H1 (cell line): ENCODE measurements around the gene PCDH9. TPM values are rescaled to one million over a fixed set of nuclear protein-coding genes. Genes with fewer than 3 reads are reported as not detected.

Experiments
- CTCF ChIA-PET: fragments of 300-600 bp; sonication (Branson Sonifier 250); formaldehyde crosslinking; loops from one replicate; lab custom pipeline; 2021; ENCODE audit not compliant: partially characterized antibody; lab: Charles Lee
- POLR2A ChIA-PET: fragments of 300-600 bp; sonication (Branson Sonifier 250); formaldehyde crosslinking; loops from one replicate; lab custom pipeline; 2021; ENCODE audit warnings: inconsistent platforms; ENCODE audit not compliant: partially characterized antibody; lab: Charles Lee
- DNase-seq, 2 experiments: peaks; one replicate each; pipeline versions ENCODE4 v3.0.0 to v3.0.0-alpha.2; 2010 to 2022; ENCODE audit warnings: low spot score in 2 of 2, low read depth in 1 of 2, mixed read lengths in 1 of 2
- FAIRE-seq: peaks from 2 replicates; lab custom pipeline; 2011; peaks lifted over from hg19 to GRCh38; lab: Jason Lieb, UNC
- H2AFZ ChIP-seq: 2 replicates; pipeline ENCODE4 v1.8.1; 2012; ENCODE audit warnings: low read length, inconsistent platforms
- H2AK5ac ChIP-seq: 2 replicates; pipeline ENCODE4 v1.6.1; 2013; ENCODE audit warnings: low read depth, low read length
- H2BK120ac ChIP-seq: replicated peaks from 2 replicates; pipeline ENCODE3; 2013; ENCODE audit warnings: low read depth, low read length, inconsistent platforms
- H2BK12ac ChIP-seq: 2 replicates; pipeline ENCODE4 v1.6.1; 2013; ENCODE audit warnings: low read depth, low read length
- H2BK15ac ChIP-seq: 2 replicates; pipeline ENCODE4 v1.6.1; 2013; ENCODE audit warnings: low read length
- H2BK20ac ChIP-seq: 2 replicates; pipeline ENCODE4 v1.6.1; 2013; ENCODE audit warnings: low read length
- H2BK5ac ChIP-seq: 2 replicates; pipeline ENCODE4 v1.6.1; 2013; ENCODE audit warnings: low read depth, low read length
- H3K14ac ChIP-seq: 2 replicates; pipeline ENCODE4 v1.6.1; 2013; ENCODE audit warnings: inconsistent platforms; ENCODE audit not compliant: insufficient read length
- H3K18ac ChIP-seq: 2 replicates; pipeline ENCODE4 v1.6.1; 2013; ENCODE audit warnings: low read length; ENCODE audit errors: extremely low read depth
- H3K23ac ChIP-seq: 2 replicates; pipeline ENCODE4 v1.6.1; 2013; ENCODE audit warnings: inconsistent platforms; ENCODE audit not compliant: insufficient read length
- H3K23me2 ChIP-seq: 2 replicates; pipeline ENCODE4 v1.6.1; 2013; ENCODE audit warnings: low read depth, low read length
- H3K27ac ChIP-seq: 2 replicates; pipeline ENCODE4 v1.6.1; 2011; ENCODE audit warnings: low read depth, low read length, inconsistent platforms
- H3K27me3 ChIP-seq, 4 experiments: replicated peaks in 1 of 4; 1 replicate in 1 of 4; 2 replicates in 3 of 4; pipeline versions ENCODE4 v1.6.1 to v1.8.1; 2011 to 2013; ENCODE audit warnings: low read length in 3 of 4, mild to moderate bottlenecking in 3 of 4, inconsistent platforms in 2 of 4, mixed read lengths in 2 of 4, moderate library complexity in 1 of 4; ENCODE audit not compliant: control insufficient read depth in 3 of 4, insufficient read depth in 3 of 4; ENCODE audit errors: extremely low read depth in 1 of 4
- H3K36me3 ChIP-seq, 4 experiments: 2 replicates each; pipeline versions ENCODE4 v1.6.1 to v1.8.1; 2011 to 2013; ENCODE audit warnings: mild to moderate bottlenecking in 4 of 4, low read length in 3 of 4, moderate library complexity in 2 of 4, control low read depth in 1 of 4, inconsistent platforms in 1 of 4; ENCODE audit not compliant: insufficient read depth in 4 of 4, control insufficient read depth in 2 of 4
- H3K4ac ChIP-seq: replicated peaks from 2 replicates; pipeline ENCODE3; 2013; ENCODE audit warnings: low read length, low read depth, mixed read lengths, inconsistent platforms; ENCODE audit not compliant: insufficient read length
- H3K4me1 ChIP-seq, 4 experiments: replicated peaks in 1 of 4; 1 replicate in 1 of 4; 2 replicates in 3 of 4; pipeline versions ENCODE4 v1.6.1 to v1.8.1; 2011 to 2013; ENCODE audit warnings: low read length in 3 of 4, inconsistent platforms in 2 of 4, mixed read lengths in 1 of 4; ENCODE audit not compliant: insufficient read depth in 4 of 4, control insufficient read depth in 3 of 4
- H3K4me2 ChIP-seq, 2 experiments: 2 replicates each; pipeline versions ENCODE4 v1.6.1 to v1.8.1; 2011 to 2013; ENCODE audit warnings: low read depth in 2 of 2, low read length in 2 of 2, control low read depth in 1 of 2, inconsistent platforms in 1 of 2, mild to moderate bottlenecking in 1 of 2; ENCODE audit not compliant: insufficient read depth in 1 of 2
- H3K4me3 ChIP-seq, 4 experiments: fragments of 200-600, 300-600 bp in 1 of 4; sonication (generic), shearing (Covaris generic), sonication (Bioruptor Twin) in 1 of 4; 2 replicates each; pipeline versions ENCODE4 v1.5.1 to v1.8.1; 2011 to 2016; ENCODE audit warnings: low read length in 4 of 4, low read depth in 3 of 4, control low read depth in 2 of 4, inconsistent platforms in 2 of 4, mild to moderate bottlenecking in 2 of 4, mixed read lengths in 1 of 4, moderate library complexity in 1 of 4; ENCODE audit not compliant: insufficient read depth in 2 of 4; ENCODE audit errors: extremely low read depth in 1 of 4
- H3K56ac ChIP-seq: replicated peaks from 2 replicates; pipeline ENCODE3; 2013; ENCODE audit warnings: low read depth, mild to moderate bottlenecking, mixed read lengths, low read length, inconsistent platforms; ENCODE audit not compliant: insufficient read length
- H3K79me1 ChIP-seq: 2 replicates; pipeline ENCODE4 v1.6.1; 2013; ENCODE audit warnings: low read depth, low read length, control low read depth
- H3K79me2 ChIP-seq, 2 experiments: 2 replicates each; pipeline versions ENCODE4 v1.6.1 to v1.8.1; 2012 to 2013; ENCODE audit warnings: low read length in 2 of 2, mild to moderate bottlenecking in 2 of 2, inconsistent platforms in 1 of 2; ENCODE audit not compliant: insufficient read depth in 2 of 2, control insufficient read depth in 1 of 2
- H3K9ac ChIP-seq, 4 experiments: replicated peaks in 1 of 4; 1 replicate in 1 of 4; 2 replicates in 3 of 4; pipeline versions ENCODE4 v1.6.1 to v1.8.1; 2011 to 2013; ENCODE audit warnings: low read depth in 3 of 4, low read length in 3 of 4, control low read depth in 2 of 4, mild to moderate bottlenecking in 2 of 4, moderate library complexity in 2 of 4, inconsistent platforms in 1 of 4; ENCODE audit errors: extremely low read depth in 1 of 4
- H3K9me3 ChIP-seq, 2 experiments: 2 replicates each; pipeline versions ENCODE4 v1.6.1 to v1.8.1; 2012 to 2013; ENCODE audit warnings: mild to moderate bottlenecking in 2 of 2, moderate library complexity in 2 of 2, control low read depth in 1 of 2, inconsistent platforms in 1 of 2, low read depth in 1 of 2, low read length in 1 of 2, mixed read lengths in 1 of 2; ENCODE audit not compliant: insufficient read depth in 2 of 2
- H4K20me1 ChIP-seq, 2 experiments: replicated peaks in 1 of 2; 2 replicates each; pipeline versions ENCODE3 to v1.8.1; 2011 to 2013; ENCODE audit warnings: inconsistent platforms in 2 of 2, low read length in 2 of 2, mild to moderate bottlenecking in 1 of 2; ENCODE audit not compliant: insufficient read depth in 2 of 2, control insufficient read depth in 1 of 2
- H4K5ac ChIP-seq: 2 replicates; pipeline ENCODE4 v1.6.1; 2013; ENCODE audit warnings: low read length, low read depth, mixed read lengths, inconsistent platforms; ENCODE audit not compliant: insufficient read length
- H4K8ac ChIP-seq: 2 replicates; pipeline ENCODE4 v1.8.0; 2013; ENCODE audit warnings: mild to moderate bottlenecking, moderate library complexity, low read length, inconsistent platforms; ENCODE audit not compliant: insufficient read depth; ENCODE audit errors: extremely low read depth
- H4K91ac ChIP-seq: replicated peaks from 2 replicates; pipeline ENCODE3; 2013; ENCODE audit warnings: low read length, mixed read lengths, inconsistent platforms; ENCODE audit not compliant: insufficient read length
- CREB1 ChIP-seq: IDR thresholded peaks from 2 replicates; pipeline ENCODE4 v1.6.1; 2012; ENCODE audit warnings: inconsistent platforms
- EGR1 ChIP-seq: IDR thresholded peaks from 2 replicates; pipeline ENCODE4 v1.6.1; 2011; ENCODE audit warnings: low read depth, low read length, borderline replicate concordance
- EP300 ChIP-seq, 2 experiments: IDR thresholded peaks; 1 replicate in 1 of 2; 2 replicates in 1 of 2; pipeline ENCODE4 v1.6.1; 2011 to 2012; ENCODE audit warnings: low read depth in 2 of 2, low read length in 2 of 2, mild to moderate bottlenecking in 2 of 2, borderline replicate concordance in 1 of 2, inconsistent platforms in 1 of 2, moderate library complexity in 1 of 2
- FOSL1 ChIP-seq: IDR thresholded peaks from 2 replicates; pipeline ENCODE4 v1.6.1; 2011; ENCODE audit warnings: mild to moderate bottlenecking, low read depth, low read length, moderate library complexity; ENCODE audit not compliant: insufficient read depth
- KDM4A ChIP-seq: IDR thresholded peaks from one replicate; pipeline ENCODE4 v1.7.1; 2012; ENCODE audit warnings: low read depth, mild to moderate bottlenecking, moderate library complexity, low read length, inconsistent platforms; ENCODE audit not compliant: severe bottlenecking
- MAFK ChIP-seq: IDR thresholded peaks from 2 replicates; pipeline ENCODE4 v1.6.1; 2012; ENCODE audit warnings: low read depth, mild to moderate bottlenecking, improper control_type of control experiment, low read length
- NANOG ChIP-seq: IDR thresholded peaks from 2 replicates; pipeline ENCODE4 v1.6.1; 2011; ENCODE audit warnings: low read length, low read depth, mild to moderate bottlenecking, inconsistent platforms; ENCODE audit not compliant: insufficient read depth, poor library complexity, severe bottlenecking
- NRF1 ChIP-seq: IDR thresholded peaks from 2 replicates; pipeline ENCODE4 v1.6.1; 2011; ENCODE audit warnings: mild to moderate bottlenecking, low read depth, low read length, improper control_type of control experiment
- SP2 ChIP-seq: IDR thresholded peaks from 2 replicates; pipeline ENCODE4 v1.6.1; 2012; ENCODE audit warnings: mild to moderate bottlenecking, low read length, inconsistent platforms
- WGBS, 2 experiments: shearing (Covaris generic) in 1 of 2; methylation state at CpG; one replicate each; pipeline versions ENCODE4 v1.1.6 to v1.1.7; 2013 to 2015; ENCODE audit warnings: low lambda C conversion rate in 2 of 2, mixed read lengths in 2 of 2, inconsistent platforms in 1 of 2, low coverage in 1 of 2, missing lambda C conversion rate in 1 of 2; ENCODE audit not compliant: insufficient replicate concordance in 2 of 2, insufficient coverage in 1 of 2, insufficient read length in 1 of 2; ENCODE audit errors: extremely low coverage in 1 of 2, missing lambda C conversion rate in 1 of 2; 5-methylcytosine and 5-hydroxymethylcytosine counted together
- polyA plus RNA-seq, 7 experiments: library from polyadenylated mRNA; depleted of rRNA in 3 of 7; stranded (reverse) in 5 of 7; unstranded in 2 of 7; fragments of >200 nt in 5 of 7; fragments of 200-250 nt in 2 of 7; gene quantifications; 1 replicate in 5 of 7; 2 replicates in 1 of 7; 4 replicates in 1 of 7; pipeline versions ENCODE4 v1.2.1 to v1.2.3, GENCODE V29; 2011 to 2013; ENCODE audit warnings: missing spikeins in 2 of 7, mixed read lengths in 2 of 7
- total RNA-seq: library from RNA; stranded (reverse); fragmentation: NEBNext Ultra II Directional; extraction: Animal tissue kit (Norgen Biotek cat#: 25700); gene quantifications from 2 replicates; pipeline ENCODE4 v1.2.1, GENCODE V29; 2021
- TF ChIP-seq, protein P1 (sequence below), 3 experiments: IDR thresholded peaks; 1 replicate in 2 of 3; 2 replicates in 1 of 3; pipeline versions ENCODE4 v1.5.1 to v1.6.1; 2011; ENCODE audit warnings: low read length in 3 of 3, mild to moderate bottlenecking in 3 of 3, inconsistent platforms in 2 of 3, low read depth in 1 of 3, moderate library complexity in 1 of 3; ENCODE audit not compliant: insufficient read depth in 1 of 3; ENCODE audit errors: control extremely low read depth in 1 of 3

PCDH9 gene
- total and polyA plus RNA-seq, 2 of the 8 experiments (the other 6 are each of a cell fraction or from before 2014, with no cell fraction given), result 0.12 to 0.60 TPM

DNA sequence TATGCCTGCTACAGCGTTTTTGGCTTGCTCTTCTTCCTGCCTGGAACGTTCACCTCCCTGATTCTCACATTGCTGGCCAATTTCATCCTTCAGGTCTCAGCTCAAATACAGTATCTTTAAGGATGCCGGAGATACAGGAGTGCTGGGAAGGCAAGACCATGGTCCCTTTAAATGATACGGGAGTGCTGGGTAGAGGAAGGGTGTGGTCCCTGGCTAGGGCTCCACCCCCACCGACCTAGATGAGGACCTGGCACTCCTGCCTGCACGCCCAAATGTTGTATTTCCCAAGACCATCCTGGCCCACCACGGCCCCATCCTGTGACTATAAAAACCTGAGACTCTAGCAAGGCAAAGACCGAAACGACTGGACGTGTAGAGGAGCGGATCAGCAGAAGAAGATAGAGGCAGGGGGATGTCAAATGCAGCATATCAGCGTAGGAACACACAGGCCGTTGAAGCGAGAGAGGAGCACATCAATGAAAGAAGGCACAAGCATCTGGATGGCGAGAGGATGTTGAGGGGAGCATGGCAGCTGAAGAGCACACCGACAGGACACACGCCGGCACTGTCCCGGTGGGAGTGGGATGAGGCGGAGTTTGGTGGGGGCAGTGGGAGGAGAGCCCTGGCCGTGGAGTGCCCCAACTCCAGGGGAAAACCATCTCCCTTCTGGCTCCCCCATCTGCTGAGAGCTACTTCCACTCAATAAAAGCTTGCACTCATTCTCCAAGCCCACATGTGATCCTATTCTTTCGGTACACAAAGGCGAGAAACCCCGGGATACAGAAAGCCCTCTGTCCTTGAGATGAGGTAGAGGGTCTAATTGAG lies 74.0 kb downstream of the PCDH9 start:
- Histone ChIP-seq H3K4me1 (no peaks in the 10 kb centered on the region), H3K27me3 (no peaks in the 10 kb centered on the region), H3K14ac (no peak overlapping the region), H3K56ac (no peak overlapping the region), H3K23ac (no peak overlapping the region), H3K9ac (no peak overlapping the region), H4K20me1 (no peaks in the 10 kb centered on the region), H3K27ac (no peak overlapping the region), H3K4me2 (no peak overlapping the region), H4K91ac (no peak overlapping the region), H2BK12ac (no peak overlapping the region), H2BK5ac (no peak overlapping the region), H3K36me3 (no peaks in the 10 kb centered on the region), H2BK120ac (no peak overlapping the region), H3K23me2 (no peaks in the 10 kb centered on the region), H2BK20ac (no peak overlapping the region), H4K5ac (no peak overlapping the region), H3K18ac (no peak overlapping the region), H2AFZ (peak overlapping the region; percentile 89; the same call in 1 of the 2 replicates), H3K4ac (no peak overlapping the region), H2AK5ac (no peak overlapping the region), H3K79me1 (no peaks in the 10 kb centered on the region), H3K4me3 (no peak overlapping the region), H3K9me3 (no peaks in the 10 kb centered on the region), H3K79me2 (no peaks in the 10 kb centered on the region), H4K8ac (no peak overlapping the region), H2BK15ac (no peak overlapping the region)
- no peak for DNase-seq
- ChIA-PET POLR2A (no interaction called here), CTCF (no interaction called here)
- WGBS, 2 experiments, result 94% methylated on average over 18 of the region's 24 CpGs; no CpG with 5 or more reads in 1 of the 2 experiments
- FAIRE-seq, result no peak
- no peak for TF ChIP-seq SP2
- no peak for TF ChIP-seq FOSL1
- TF ChIP-seq, protein P1, sequence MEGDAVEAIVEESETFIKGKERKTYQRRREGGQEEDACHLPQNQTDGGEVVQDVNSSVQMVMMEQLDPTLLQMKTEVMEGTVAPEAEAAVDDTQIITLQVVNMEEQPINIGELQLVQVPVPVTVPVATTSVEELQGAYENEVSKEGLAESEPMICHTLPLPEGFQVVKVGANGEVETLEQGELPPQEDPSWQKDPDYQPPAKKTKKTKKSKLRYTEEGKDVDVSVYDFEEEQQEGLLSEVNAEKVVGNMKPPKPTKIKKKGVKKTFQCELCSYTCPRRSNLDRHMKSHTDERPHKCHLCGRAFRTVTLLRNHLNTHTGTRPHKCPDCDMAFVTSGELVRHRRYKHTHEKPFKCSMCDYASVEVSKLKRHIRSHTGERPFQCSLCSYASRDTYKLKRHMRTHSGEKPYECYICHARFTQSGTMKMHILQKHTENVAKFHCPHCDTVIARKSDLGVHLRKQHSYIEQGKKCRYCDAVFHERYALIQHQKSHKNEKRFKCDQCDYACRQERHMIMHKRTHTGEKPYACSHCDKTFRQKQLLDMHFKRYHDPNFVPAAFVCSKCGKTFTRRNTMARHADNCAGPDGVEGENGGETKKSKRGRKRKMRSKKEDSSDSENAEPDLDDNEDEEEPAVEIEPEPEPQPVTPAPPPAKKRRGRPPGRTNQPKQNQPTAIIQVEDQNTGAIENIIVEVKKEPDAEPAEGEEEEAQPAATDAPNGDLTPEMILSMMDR (IDR thresholded peaks at IDR 0.05; ENCODE audit: control extremely low read depth in 1 of 3, insufficient read depth in 1 of 3, low read depth in 1 of 3, low read length in 3 of 3), result no peak
- TF ChIP-seq MAFK, result no peak
- TF ChIP-seq KDM4A, result no peak
- no peak for TF ChIP-seq NANOG
- no peak for TF ChIP-seq CREB1
- no peak for TF ChIP-seq EGR1
- no peak for TF ChIP-seq NRF1
- TF ChIP-seq EP300 (IDR thresholded peaks at IDR 0.05; ENCODE audit: borderline replicate concordance in 1 of 2, low read depth in 2 of 2, low read length in 2 of 2), result no peak
